ENCODE results near the gene ZNF652.
A peak's percentile ranks its signal among the peaks of the same experiment; 100 is the strongest.

The ZNF652 gene

GRCh38 chr17:49356320-49356719 is 5.7 kb downstream of the ZNF652 start:
- no peak for DNase-seq

GRCh38 chr17:49353607-49354006 is 8.4 kb downstream of the ZNF652 start:
- no peak for DNase-seq

- no peak for DNase-seq
Observed at GRCh38 chr17:49352587-49353154, 9.4 kb downstream of the ZNF652 start.

GRCh38 chr17:49351572-49352140 is 10.4 kb downstream of the ZNF652 start:
- DNase-seq = no peak

GRCh38 chr17:49349541-49349940 is 12.5 kb downstream of the ZNF652 start:
- no peak for DNase-seq

- DNase-seq = no peak
Observed at GRCh38 chr17:49344914-49345313, 17.1 kb downstream of the ZNF652 start.

GRCh38 chr17:49343273-49343672 is 18.8 kb downstream of the ZNF652 start:
- DNase-seq = peak in 1 of 6 experiments; percentile 3

GRCh38 chr17:49342575-49342936 is 19.5 kb downstream of the ZNF652 start:
- no peak for DNase-seq

- no peak for DNase-seq
Observed at GRCh38 chr17:49341356-49341755, 20.7 kb downstream of the ZNF652 start.

- no peak for DNase-seq
Observed at GRCh38 chr17:49339354-49339753, 22.7 kb downstream of the ZNF652 start.

GRCh38 chr17:49338883-49339282 is 23.2 kb downstream of the ZNF652 start:
- DNase-seq = no peak

- DNase-seq = no peak
Observed at GRCh38 chr17:49337884-49338283, 24.2 kb downstream of the ZNF652 start.

- no peak for DNase-seq
Observed at GRCh38 chr17:49334744-49335512, 27.1 kb downstream of the ZNF652 start.

GRCh38 chr17:49333804-49334203 is 28.2 kb downstream of the ZNF652 start:
- DNase-seq = no peak

- DNase-seq = no peak
Observed at GRCh38 chr17:49327835-49328784, 33.9 kb downstream of the ZNF652 start.

GRCh38 chr17:49325980-49326379 is 36.1 kb downstream of the ZNF652 start:
- DNase-seq = no peak

GRCh38 chr17:49318435-49318965 is 43.5 kb downstream of the ZNF652 start:
- DNase-seq = no peak

- DNase-seq = no peak
Observed at GRCh38 chr17:49316889-49317675, 45.0 kb downstream of the ZNF652 start.

GRCh38 chr17:49316258-49316570 is 45.8 kb downstream of the ZNF652 start:
- no peak for DNase-seq

GRCh38 chr17:49315551-49316257 is 46.3 kb downstream of the ZNF652 start:
- peak; percentile 30 to 80 (median 70) for DNase-seq

GRCh38 chr17:49312722-49313121 is 49.3 kb downstream of the ZNF652 start:
- no peak for DNase-seq

- no peak for DNase-seq
Observed at GRCh38 chr17:49299996-49300395, 62.1 kb downstream of the ZNF652 start.

Measured in stimulated activated naive CD4-positive, alpha-beta T cell (primary cell).